Mesendoderm (in vitro differentiated cells): Measurements from ENCODE around the gene PCLAF. TPM values are rescaled to one million over a fixed set of nuclear protein-coding genes. Genes with fewer than 3 reads are reported as not detected.
A peak's percentile ranks its signal among the peaks of the same experiment; 100 is the strongest.

Experiments used
- DNase-seq: peaks from one replicate; pipeline ENCODE4 v3.0.0; 2013
- H2AK5ac ChIP-seq: 2 replicates; pipeline ENCODE4 v1.6.1; 2013; ENCODE audit warnings: low read length, inconsistent platforms
- H2BK120ac ChIP-seq: 2 replicates; pipeline ENCODE4 v1.6.1; 2013; ENCODE audit warnings: low read depth, mild to moderate bottlenecking, low read length, moderate library complexity, mixed read lengths
- H2BK15ac ChIP-seq: replicated peaks from 2 replicates; pipeline ENCODE4 v1.6.1; 2013; ENCODE audit warnings: low read depth, mild to moderate bottlenecking, moderate library complexity
- H2BK5ac ChIP-seq: 2 replicates; pipeline ENCODE4 v1.6.1; 2013; ENCODE audit warnings: low read length, inconsistent platforms
- H3K18ac ChIP-seq: 2 replicates; pipeline ENCODE4 v1.6.1; 2013; ENCODE audit warnings: mild to moderate bottlenecking, low read length, mixed read lengths
- H3K23ac ChIP-seq: one replicate; pipeline ENCODE4 v1.6.1; 2013; ENCODE audit warnings: low read length
- H3K27ac ChIP-seq: 2 replicates; pipeline ENCODE4 v1.5.1; 2013; ENCODE audit warnings: low read depth, mild to moderate bottlenecking, inconsistent platforms, low read length, moderate library complexity
- H3K27me3 ChIP-seq: 2 replicates; pipeline ENCODE4 v1.6.1; 2013; ENCODE audit warnings: low read length, control low read depth, mild to moderate bottlenecking, inconsistent platforms; ENCODE audit not compliant: insufficient read depth, poor library complexity
- H3K36me3 ChIP-seq: 2 replicates; pipeline ENCODE4 v1.6.1; 2013; ENCODE audit warnings: low read length, inconsistent platforms; ENCODE audit not compliant: control insufficient read depth, insufficient read depth
- H3K4ac ChIP-seq: one replicate; pipeline ENCODE4 v1.6.1; 2013; ENCODE audit warnings: low read depth, mild to moderate bottlenecking, low read length, moderate library complexity
- H3K4me1 ChIP-seq: 2 replicates; pipeline ENCODE4 v1.6.1; 2013; ENCODE audit warnings: low read depth, low read length, inconsistent platforms; ENCODE audit not compliant: control insufficient read depth
- H3K4me2 ChIP-seq: 2 replicates; pipeline ENCODE4 v1.6.1; 2013; ENCODE audit warnings: low read length
- H3K4me3 ChIP-seq: 2 replicates; pipeline ENCODE4 v1.5.1; 2013; ENCODE audit warnings: mild to moderate bottlenecking, low read length
- H3K56ac ChIP-seq: one replicate; pipeline ENCODE4 v1.6.1; 2013; ENCODE audit warnings: low read length
- H3K79me1 ChIP-seq: 2 replicates; pipeline ENCODE4 v1.6.1; 2013; ENCODE audit warnings: low read length, inconsistent platforms
- H3K79me2 ChIP-seq: 2 replicates; pipeline ENCODE4 v1.6.1; 2013; ENCODE audit warnings: mild to moderate bottlenecking, low read length; ENCODE audit not compliant: control insufficient read depth, insufficient read depth
- H3K9ac ChIP-seq: 2 replicates; pipeline ENCODE4 v1.6.1; 2013; ENCODE audit warnings: low read length, inconsistent platforms
- H4K5ac ChIP-seq: one replicate; pipeline ENCODE4 v1.6.1; 2013; ENCODE audit warnings: low read length
- H4K8ac ChIP-seq: one replicate; pipeline ENCODE4 v1.6.1; 2013; ENCODE audit warnings: low read depth, mild to moderate bottlenecking, control low read depth, low read length, moderate library complexity
- WGBS: extraction: QIAGEN DNeasy Blood & Tissue Kit; methylation state at CpG from one replicate; pipeline ENCODE4 v1.1.7; 2013; ENCODE audit warnings: low lambda C conversion rate, missing lambda C conversion rate; ENCODE audit not compliant: insufficient coverage; ENCODE audit errors: extremely low coverage; 5-methylcytosine and 5-hydroxymethylcytosine counted together
- polyA plus RNA-seq, 2 experiments: library from polyadenylated mRNA; stranded (reverse); fragments of 200-250 nt; gene quantifications; one replicate each; pipeline ENCODE4 v1.2.3, GENCODE V29; 2013

PCLAF gene, protein sequence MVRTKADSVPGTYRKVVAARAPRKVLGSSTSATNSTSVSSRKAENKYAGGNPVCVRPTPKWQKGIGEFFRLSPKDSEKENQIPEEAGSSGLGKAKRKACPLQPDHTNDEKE
- 98.7 TPM for polyA plus RNA-seq (2013, experiment 1 of 2)
- polyA plus RNA-seq (2013, experiment 2 of 2): 102 TPM

DNA sequence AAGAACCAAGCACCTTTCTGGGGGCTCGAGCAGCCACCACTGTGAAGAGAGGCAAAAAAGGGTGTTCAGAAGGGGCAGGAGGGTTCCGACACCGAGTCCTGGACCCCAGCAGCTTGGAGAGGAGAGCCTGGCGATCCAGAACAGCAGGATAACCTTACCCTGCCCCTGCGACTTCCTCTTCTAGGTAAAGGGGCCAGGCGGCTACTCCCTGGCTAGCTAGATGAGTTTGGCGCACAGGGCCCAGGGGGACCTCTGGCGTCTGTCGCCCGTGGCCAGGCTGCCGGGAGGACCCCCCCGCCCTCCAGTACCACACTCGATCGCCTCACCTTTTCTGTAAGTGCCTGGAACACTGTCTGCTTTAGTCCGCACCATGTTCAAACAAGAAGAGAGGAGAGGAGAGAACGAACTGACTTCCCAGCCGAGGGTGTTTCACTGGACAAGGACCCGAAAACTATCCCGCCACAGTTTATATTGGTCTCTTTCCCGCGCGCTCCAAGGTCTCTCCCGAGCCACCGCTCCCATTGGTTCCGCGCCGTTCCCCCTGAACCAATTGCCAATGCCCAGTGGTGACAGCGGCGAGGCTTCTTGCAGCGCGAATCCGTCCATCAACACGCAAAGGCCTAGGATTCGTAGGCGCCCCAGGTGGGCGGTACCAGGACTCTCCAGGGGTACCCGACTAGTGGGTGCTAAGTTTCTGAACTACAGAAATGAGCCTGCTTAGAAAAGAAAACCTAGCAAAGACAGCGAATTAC is at the start of gene PCLAF:
TSS of gene PCLAF (minus strand) at position 442 of the 752 bp plus-strand sequence. CDS start at position 372, 70 bp downstream.
- H3K79me1 ChIP-seq: peaks cover 2% of the 10 kb centered on the region
- H3K4me1 ChIP-seq: no peaks in the 10 kb centered on the region
- H3K27me3 ChIP-seq: no peaks in the 10 kb centered on the region
- peak within 1 kb of the TSS; percentile 86 for H3K9ac ChIP-seq
- H3K79me2 ChIP-seq: peaks cover 10% of the 10 kb centered on the region
- H3K56ac ChIP-seq: peak within 1 kb of the TSS; percentile 86
- peak within 1 kb of the TSS; percentile 39 for H4K8ac ChIP-seq
- peak within 1 kb of the TSS; percentile 85 for H3K23ac ChIP-seq
- no peak within 1 kb of the TSS for H2BK5ac ChIP-seq
- H2BK15ac ChIP-seq: no peak within 1 kb of the TSS
- no peak within 1 kb of the TSS for H3K27ac ChIP-seq
- H2AK5ac ChIP-seq: peak within 1 kb of the TSS; percentile 31
- H3K4ac ChIP-seq: peak within 1 kb of the TSS; percentile 63
- no peaks in the 10 kb centered on the region for H3K36me3 ChIP-seq
- no peak within 1 kb of the TSS for H4K5ac ChIP-seq
- peak within 1 kb of the TSS; percentile 63 for H3K4me3 ChIP-seq
- no CpG with 5 or more reads among the region's 38 CpGs for WGBS
- no peak within 1 kb of the TSS for H2BK120ac ChIP-seq
- H3K18ac ChIP-seq: peak within 1 kb of the TSS; percentile 7
- H3K4me2 ChIP-seq: peak within 1 kb of the TSS; percentile 96
- DNase-seq: peak; percentile 98

- no peaks in the 10 kb centered on the region for H3K27me3 ChIP-seq
- H2BK120ac ChIP-seq: no peak overlapping the region
- H3K27ac ChIP-seq: no peak overlapping the region
- H2AK5ac ChIP-seq: no peak overlapping the region
- DNase-seq: peak; percentile 94
- no peak overlapping the region for H3K18ac ChIP-seq
- H3K9ac ChIP-seq: no peak overlapping the region
- H3K23ac ChIP-seq: no peak overlapping the region
- WGBS: no CpG with 5 or more reads among the region's 3 CpGs
- H3K36me3 ChIP-seq: no peaks in the 10 kb centered on the region
- H4K8ac ChIP-seq: no peak overlapping the region
- H3K79me1 ChIP-seq: no peaks in the 10 kb centered on the region
- no peak overlapping the region for H3K4ac ChIP-seq
- H3K4me1 ChIP-seq: peaks cover 5% of the 10 kb centered on the region
- no peak overlapping the region for H4K5ac ChIP-seq
- no peaks in the 10 kb centered on the region for H3K79me2 ChIP-seq
- no peak overlapping the region for H3K4me3 ChIP-seq
- H3K56ac ChIP-seq: no peak overlapping the region
- no peak overlapping the region for H3K4me2 ChIP-seq
- no peak overlapping the region for H2BK5ac ChIP-seq
- no peak overlapping the region for H2BK15ac ChIP-seq
These were observed 48.9 kb upstream of the PCLAF start for GRCh38 chr15:64430000-64430735.

GRCh38 chr15:64429448-64429847 is 48.2 kb upstream of the PCLAF start:
- Histone ChIP-seq H3K9ac (no peak overlapping the region), H3K4me1 (peaks cover 5% of the 10 kb centered on the region), H2BK5ac (no peak overlapping the region), H2BK15ac (no peak overlapping the region), H3K4me2 (no peak overlapping the region), H4K5ac (no peak overlapping the region), H3K4me3 (no peak overlapping the region), H2AK5ac (no peak overlapping the region), H3K56ac (no peak overlapping the region), H3K23ac (no peak overlapping the region), H3K18ac (no peak overlapping the region), H2BK120ac (no peak overlapping the region), H3K27me3 (no peaks in the 10 kb centered on the region), H4K8ac (no peak overlapping the region), H3K79me1 (no peaks in the 10 kb centered on the region), H3K27ac (no peak overlapping the region), H3K36me3 (no peaks in the 10 kb centered on the region), H3K79me2 (no peaks in the 10 kb centered on the region), H3K4ac (no peak overlapping the region)
- no peak for DNase-seq

DNA sequence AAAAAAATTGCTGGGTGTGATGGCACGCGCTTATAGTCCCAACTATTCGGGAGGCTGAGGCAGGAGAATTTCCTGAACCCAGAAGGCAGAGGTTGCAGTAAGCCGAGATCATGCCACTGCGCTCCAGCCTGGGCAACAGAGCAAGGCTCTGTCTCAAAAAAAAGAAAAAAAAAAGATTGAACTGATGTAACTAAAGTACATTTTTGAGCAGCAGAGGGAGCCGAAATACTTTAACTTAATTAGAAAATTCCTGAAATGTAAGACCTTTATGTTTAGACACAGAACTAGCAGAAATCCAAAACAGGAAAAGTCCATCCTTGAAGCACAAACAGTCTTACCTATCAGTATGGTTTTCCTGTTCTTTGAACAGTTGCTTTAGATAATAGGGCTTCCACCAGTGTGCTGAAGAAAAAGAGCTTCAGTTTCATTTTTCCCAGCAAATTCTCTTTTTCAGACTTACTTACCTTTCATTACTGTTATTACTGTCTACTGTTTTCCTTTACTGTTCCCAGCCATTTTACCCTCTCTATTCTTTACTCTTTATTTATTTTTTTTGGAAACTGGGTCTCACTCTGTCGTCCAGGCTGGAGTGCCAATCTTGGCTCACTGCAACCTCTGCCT is 45.7 kb upstream of the PCLAF start:
- no peak overlapping the region for H3K23ac ChIP-seq
- H4K8ac ChIP-seq: no peak overlapping the region
- no peak overlapping the region for H3K4me3 ChIP-seq
- no peak overlapping the region for H3K18ac ChIP-seq
- H2AK5ac ChIP-seq: no peak overlapping the region
- H3K56ac ChIP-seq: no peak overlapping the region
- H3K9ac ChIP-seq: no peak overlapping the region
- H3K79me1 ChIP-seq: no peaks in the 10 kb centered on the region
- H4K5ac ChIP-seq: no peak overlapping the region
- no peaks in the 10 kb centered on the region for H3K27me3 ChIP-seq
- no peaks in the 10 kb centered on the region for H3K79me2 ChIP-seq
- H2BK120ac ChIP-seq: no peak overlapping the region
- H3K4me1 ChIP-seq: peaks cover 5% of the 10 kb centered on the region
- H2BK5ac ChIP-seq: no peak overlapping the region
- H3K4ac ChIP-seq: no peak overlapping the region
- H3K27ac ChIP-seq: no peak overlapping the region
- WGBS: no CpG with 5 or more reads among the region's 7 CpGs
- H3K4me2 ChIP-seq: no peak overlapping the region
- H2BK15ac ChIP-seq: no peak overlapping the region
- peak; percentile 10 for DNase-seq
- H3K36me3 ChIP-seq: no peaks in the 10 kb centered on the region

GRCh38 chr15:64425221-64425620 is 44.0 kb upstream of the PCLAF start:
- Histone ChIP-seq H2BK5ac (no peak overlapping the region), H3K36me3 (no peaks in the 10 kb centered on the region), H2BK15ac (no peak overlapping the region), H3K79me2 (no peaks in the 10 kb centered on the region), H3K4me1 (peaks cover 4% of the 10 kb centered on the region), H3K23ac (no peak overlapping the region), H3K4me3 (no peak overlapping the region), H3K4me2 (no peak overlapping the region), H3K18ac (no peak overlapping the region), H2BK120ac (no peak overlapping the region), H3K56ac (no peak overlapping the region), H4K5ac (no peak overlapping the region), H3K79me1 (no peaks in the 10 kb centered on the region), H3K27me3 (no peaks in the 10 kb centered on the region), H3K9ac (no peak overlapping the region), H3K4ac (no peak overlapping the region), H4K8ac (no peak overlapping the region), H3K27ac (no peak overlapping the region), H2AK5ac (no peak overlapping the region)
- DNase-seq: no peak
- no CpG with 5 or more reads among the region's 3 CpGs for WGBS
